Fibroblast of lung (primary cell): ENCODE results near the gene SOX12.

ENCODE experiments used
- EZH2 ChIP-seq: IDR thresholded peaks from 2 replicates; pipeline ENCODE4 v1.5.1; 2012; ENCODE audit warnings: low read length, control low read depth, mild to moderate bottlenecking; ENCODE audit errors: missing control alignments
- TF ChIP-seq, protein P1 (sequence below), 2 donors: IDR thresholded peaks in 1 of 2; conservative IDR thresholded peaks in 1 of 2; 1 replicate in 1 of 2; 2 replicates in 1 of 2; pipeline ENCODE4 v1.5.1; 2011 to 2012; ENCODE audit warnings: low read length in 2 of 2, control low read depth in 1 of 2, inconsistent platforms in 1 of 2, low read depth in 1 of 2, mild to moderate bottlenecking in 1 of 2

DNA sequence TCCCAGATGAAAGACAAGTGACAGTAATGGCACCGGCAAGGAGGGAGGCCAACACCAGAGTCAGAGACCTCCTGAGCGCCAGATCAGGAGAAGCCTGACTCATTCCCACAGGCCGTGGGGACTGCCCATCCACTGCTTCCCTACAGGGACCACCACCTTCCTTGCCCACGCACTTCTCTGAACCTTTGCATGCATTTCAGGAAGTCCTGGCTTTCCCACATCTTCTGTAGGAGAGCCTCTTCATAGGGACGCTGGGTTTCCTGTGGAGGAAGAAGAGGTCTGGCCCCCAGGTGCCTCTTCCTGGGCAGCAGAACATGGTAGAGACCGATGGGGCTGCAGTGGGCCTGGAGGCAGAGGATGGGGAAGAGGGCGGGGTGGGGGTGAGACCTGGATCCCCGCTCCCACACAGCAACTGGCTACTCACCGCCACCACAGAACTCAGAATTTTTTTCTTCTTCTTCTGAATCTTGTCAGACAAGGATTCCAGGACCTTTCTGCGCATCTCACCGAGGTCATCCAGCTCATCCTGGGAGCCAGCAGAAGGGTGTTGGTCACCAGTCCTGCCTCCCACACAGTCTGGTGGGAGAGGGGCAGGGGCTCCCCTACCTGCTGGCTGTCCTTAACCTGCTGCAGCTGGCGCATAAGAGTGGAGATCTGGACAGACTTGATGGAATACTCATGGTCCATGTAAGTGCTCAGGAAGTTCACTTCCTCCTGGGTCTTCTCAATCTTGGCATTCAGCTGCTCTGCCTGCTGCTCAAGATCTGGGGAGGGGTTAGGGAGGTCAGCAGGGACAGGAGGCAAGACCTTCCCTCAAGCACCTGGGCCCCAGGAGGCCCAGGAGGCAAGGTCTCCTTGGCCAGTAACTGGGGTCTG, 48.5 kb upstream of the SOX12 start:
- TF ChIP-seq EZH2 = no peak
- TF ChIP-seq, protein P1, sequence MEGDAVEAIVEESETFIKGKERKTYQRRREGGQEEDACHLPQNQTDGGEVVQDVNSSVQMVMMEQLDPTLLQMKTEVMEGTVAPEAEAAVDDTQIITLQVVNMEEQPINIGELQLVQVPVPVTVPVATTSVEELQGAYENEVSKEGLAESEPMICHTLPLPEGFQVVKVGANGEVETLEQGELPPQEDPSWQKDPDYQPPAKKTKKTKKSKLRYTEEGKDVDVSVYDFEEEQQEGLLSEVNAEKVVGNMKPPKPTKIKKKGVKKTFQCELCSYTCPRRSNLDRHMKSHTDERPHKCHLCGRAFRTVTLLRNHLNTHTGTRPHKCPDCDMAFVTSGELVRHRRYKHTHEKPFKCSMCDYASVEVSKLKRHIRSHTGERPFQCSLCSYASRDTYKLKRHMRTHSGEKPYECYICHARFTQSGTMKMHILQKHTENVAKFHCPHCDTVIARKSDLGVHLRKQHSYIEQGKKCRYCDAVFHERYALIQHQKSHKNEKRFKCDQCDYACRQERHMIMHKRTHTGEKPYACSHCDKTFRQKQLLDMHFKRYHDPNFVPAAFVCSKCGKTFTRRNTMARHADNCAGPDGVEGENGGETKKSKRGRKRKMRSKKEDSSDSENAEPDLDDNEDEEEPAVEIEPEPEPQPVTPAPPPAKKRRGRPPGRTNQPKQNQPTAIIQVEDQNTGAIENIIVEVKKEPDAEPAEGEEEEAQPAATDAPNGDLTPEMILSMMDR (conservative IDR thresholded peaks at IDR 0.05 in 1 of 2, IDR thresholded peaks at IDR 0.05 in 1 of 2; ENCODE audit: low read depth in 1 of 2, low read length in 2 of 2) = no peak
